Measurements from ENCODE around the gene JAKMIP1.
"Not testable (repeated sequence)": the region's sequence is repeated elsewhere in the genome, so short reads cannot be mapped to it uniquely, and the experiment has no call there.

Gene JAKMIP1

GRCh38 chr4:6222761-6223292, 22.5 kb upstream of the JAKMIP1 start:
- DNase-seq (ENCODE audit: extremely low read depth, low read depth): no peak

GRCh38 chr4:6221851-6222760, 21.8 kb upstream of the JAKMIP1 start:
- DNase-seq (ENCODE audit: extremely low read depth, low read depth): no peak
- no peak for TF ChIP-seq CTCF (IDR thresholded peaks at IDR 0.05; ENCODE audit: low read depth, low read length, missing control alignments)
- H3K4me3 ChIP-seq (replicated peaks; ENCODE audit: low read depth, low read length): no peak overlapping the region

More at GRCh38 chr4:6222761-6223292, 22.5 kb upstream of the JAKMIP1 start:
- no peak overlapping the region for H3K4me3 ChIP-seq (replicated peaks; ENCODE audit: low read depth, low read length)
- no peak for TF ChIP-seq CTCF (IDR thresholded peaks at IDR 0.05; ENCODE audit: low read depth, low read length, missing control alignments)

- DNase-seq (ENCODE audit: extremely low read depth, low read depth): no peak
- no peak overlapping the region for H3K4me3 ChIP-seq (replicated peaks; ENCODE audit: low read depth, low read length)
- TF ChIP-seq CTCF (IDR thresholded peaks at IDR 0.05; ENCODE audit: low read depth, low read length, missing control alignments): no peak
These were observed 21.0 kb upstream of the JAKMIP1 start for GRCh38 chr4:6221301-6221850.

GRCh38 chr4:6217716-6218381, 17.5 kb upstream of the JAKMIP1 start:
- TF ChIP-seq CTCF (IDR thresholded peaks at IDR 0.05; ENCODE audit: low read depth, low read length, missing control alignments): no peak
- no peak for DNase-seq (ENCODE audit: extremely low read depth, low read depth)
- H3K4me3 ChIP-seq (replicated peaks; ENCODE audit: low read depth, low read length): no peak overlapping the region

GRCh38 chr4:6216588-6216987, 16.2 kb upstream of the JAKMIP1 start:
- DNase-seq (ENCODE audit: extremely low read depth, low read depth): no peak
- TF ChIP-seq CTCF (IDR thresholded peaks at IDR 0.05; ENCODE audit: low read depth, low read length, missing control alignments): no peak
- no peak overlapping the region for H3K4me3 ChIP-seq (replicated peaks; ENCODE audit: low read depth, low read length)

GRCh38 chr4:6209921-6210320, 9.6 kb upstream of the JAKMIP1 start:
- H3K4me3 ChIP-seq (replicated peaks; ENCODE audit: low read depth, low read length): no peak overlapping the region
- DNase-seq (ENCODE audit: extremely low read depth, low read depth): no peak
- TF ChIP-seq CTCF (IDR thresholded peaks at IDR 0.05; ENCODE audit: low read depth, low read length, missing control alignments): no peak

GRCh38 chr4:6209291-6209690, 8.9 kb upstream of the JAKMIP1 start:
- H3K4me3 ChIP-seq (replicated peaks; ENCODE audit: low read depth, low read length); DNase-seq (ENCODE audit: extremely low read depth, low read depth): not testable (repeated sequence)
